IMR-90 (cell line): ENCODE measurements around the gene MRPL12. TPM values are rescaled to one million over a fixed set of nuclear protein-coding genes. Genes with fewer than 3 reads are reported as not detected.
A peak's percentile ranks its signal among the peaks of the same experiment; 100 is the strongest.

Source experiments
- ATAC-seq: fragments of 200-7000 bp; cut with Tn5 transposase; 2 replicates; pipeline ENCODE4 v1.9.1; 2020; ENCODE audit warnings: low read depth, mild to moderate bottlenecking, moderate library complexity
- BruUV-seq: library from RNA; stranded (reverse); fragments of 400-500 nt; replicated peaks from 2 replicates; lab custom pipeline; 2021; lab: Mats Ljungman, UMichigan
- CTCF ChIA-PET: fragments of 300-600 bp; formaldehyde crosslinking; extraction: SDS; loops from one replicate; lab custom pipeline; 2021; ENCODE audit warnings: antibody characterized with exemption; lab: Yijun Ruan, JAX
- POLR2A ChIA-PET: fragments of 300-600 bp; sonication (Branson Sonifier 250); formaldehyde crosslinking; loops from one replicate; lab custom pipeline; 2022; ENCODE audit warnings: antibody characterized with exemption; ENCODE audit not compliant: unreplicated experiment; lab: Charles Lee
- DNase-seq: peaks from one replicate; pipeline ENCODE4 v3.0.0; 2013
- H2AFZ ChIP-seq: replicated peaks from 2 replicates; pipeline ENCODE3; 2013; ENCODE audit warnings: low read length, mild to moderate bottlenecking; ENCODE audit not compliant: poor library complexity
- H2AK5ac ChIP-seq: 2 replicates; pipeline ENCODE4 v1.6.1; 2013; ENCODE audit warnings: low read depth, low read length, inconsistent platforms
- H2AK9ac ChIP-seq: replicated peaks from 2 replicates; pipeline ENCODE3; 2013; ENCODE audit warnings: mild to moderate bottlenecking, low read depth, low read length, moderate library complexity; ENCODE audit not compliant: poor library complexity
- H2BK120ac ChIP-seq: 2 replicates; pipeline ENCODE4 v1.6.1; 2013; ENCODE audit warnings: low read depth, low read length, inconsistent platforms
- H2BK15ac ChIP-seq: 3 replicates; pipeline ENCODE4 v1.6.1; 2013; ENCODE audit warnings: low read depth, low read length, inconsistent platforms
- H2BK20ac ChIP-seq: 2 replicates; pipeline ENCODE4 v1.6.1; 2013; ENCODE audit warnings: low read depth, mild to moderate bottlenecking, inconsistent platforms, low read length, moderate library complexity
- H2BK5ac ChIP-seq: 2 replicates; pipeline ENCODE4 v1.6.1; 2013; ENCODE audit warnings: mild to moderate bottlenecking, low read depth, low read length, inconsistent platforms; ENCODE audit not compliant: poor library complexity, severe bottlenecking
- H3K14ac ChIP-seq: replicated peaks from 2 replicates; pipeline ENCODE4 v1.6.1; 2013; ENCODE audit warnings: low read depth, low read length, inconsistent platforms
- H3K18ac ChIP-seq: 2 replicates; pipeline ENCODE4 v1.6.1; 2013; ENCODE audit warnings: low read depth, low read length, control low read depth
- H3K23ac ChIP-seq: 2 replicates; pipeline ENCODE4 v1.6.1; 2013; ENCODE audit warnings: low read depth, low read length, inconsistent platforms
- H3K27ac ChIP-seq: 2 replicates; pipeline ENCODE4 v1.5.1; 2013; ENCODE audit warnings: mild to moderate bottlenecking, control low read depth, low read length; ENCODE audit not compliant: insufficient read depth
- H3K27me3 ChIP-seq: 2 replicates; pipeline ENCODE4 v1.6.1; 2013; ENCODE audit warnings: low read length; ENCODE audit not compliant: control insufficient read depth, insufficient read depth
- H3K36me3 ChIP-seq: 2 replicates; pipeline ENCODE4 v1.6.1; 2013; ENCODE audit warnings: low read length, mixed read lengths; ENCODE audit not compliant: control insufficient read depth, insufficient read depth
- H3K4ac ChIP-seq: 2 replicates; pipeline ENCODE4 v1.6.1; 2013; ENCODE audit warnings: low read depth, low read length, inconsistent platforms
- H3K4me1 ChIP-seq: 2 replicates; pipeline ENCODE4 v1.6.1; 2013; ENCODE audit warnings: low read length, mixed read lengths; ENCODE audit not compliant: control insufficient read depth, insufficient read depth
- H3K4me2 ChIP-seq: 2 replicates; pipeline ENCODE4 v1.6.1; 2013; ENCODE audit warnings: low read depth, mild to moderate bottlenecking, control low read depth, low read length, moderate library complexity
- H3K4me3 ChIP-seq: 2 replicates; pipeline ENCODE4 v1.5.1; 2013; ENCODE audit warnings: low read depth, mild to moderate bottlenecking, control low read depth, low read length, moderate library complexity; ENCODE audit not compliant: insufficient read depth
- H3K56ac ChIP-seq: 2 replicates; pipeline ENCODE4 v1.6.1; 2013; ENCODE audit warnings: low read length, inconsistent platforms; ENCODE audit not compliant: insufficient read depth; ENCODE audit errors: extremely low read depth
- H3K79me1 ChIP-seq, 2 experiments: 2 replicates each; pipeline ENCODE4 v1.6.1; 2013; ENCODE audit warnings: low read length in 2 of 2, inconsistent platforms in 1 of 2, low read depth in 1 of 2
- H3K9ac ChIP-seq: 2 replicates; pipeline ENCODE4 v1.6.1; 2013; ENCODE audit warnings: low read depth, low read length, control low read depth
- H3K9me1 ChIP-seq: 2 replicates; pipeline ENCODE4 v1.6.1; 2013; ENCODE audit warnings: low read length, inconsistent platforms; ENCODE audit not compliant: insufficient read depth
- H3K9me3 ChIP-seq: 2 replicates; pipeline ENCODE4 v1.6.1; 2013; ENCODE audit warnings: low read length; ENCODE audit not compliant: control insufficient read depth, insufficient read depth
- H4K20me1 ChIP-seq: 2 replicates; pipeline ENCODE4 v1.6.1; 2013; ENCODE audit warnings: low read length, inconsistent platforms; ENCODE audit not compliant: insufficient read depth
- H4K5ac ChIP-seq: 2 replicates; pipeline ENCODE4 v1.6.1; 2013; ENCODE audit warnings: mild to moderate bottlenecking, low read depth, low read length, control low read depth
- H4K8ac ChIP-seq, 2 experiments: 2 replicates each; pipeline ENCODE4 v1.6.1; 2013; ENCODE audit warnings: low read depth in 2 of 2, low read length in 2 of 2, control low read depth in 1 of 2, inconsistent platforms in 1 of 2
- H4K91ac ChIP-seq: 2 replicates; pipeline ENCODE4 v1.6.1; 2013; ENCODE audit warnings: low read depth, low read length, inconsistent platforms; ENCODE audit not compliant: insufficient read depth
- BHLHE40 ChIP-seq: fragments of 150-350 bp; IDR thresholded peaks from 2 replicates; pipeline ENCODE4 v1.6.1; 2016; ENCODE audit warnings: mild to moderate bottlenecking, low read depth, low read length
- CEBPB ChIP-seq: IDR thresholded peaks from 2 replicates; pipeline ENCODE4 v1.6.1; 2012; ENCODE audit warnings: low read depth, low read length, improper control_type of control experiment
- CHD1 ChIP-seq: IDR thresholded peaks from 2 replicates; pipeline ENCODE4 v1.6.1; 2012; ENCODE audit warnings: low read depth, low read length, improper control_type of control experiment
- CTCF ChIP-seq: conservative IDR thresholded peaks from 2 replicates; pipeline ENCODE4 v1.5.1; 2012; ENCODE audit warnings: mild to moderate bottlenecking, low read depth, low read length, improper control_type of control experiment
- ELK1 ChIP-seq: fragments of 150-350 bp; IDR thresholded peaks from 2 replicates; pipeline ENCODE4 v1.6.1; 2016; ENCODE audit warnings: low read depth, mild to moderate bottlenecking, low read length, moderate library complexity, borderline replicate concordance
- FOS ChIP-seq: fragments of 150-350 bp; IDR thresholded peaks from 2 replicates; pipeline ENCODE4 v1.6.1; 2016; ENCODE audit warnings: low read depth, low read length
- MAFK ChIP-seq: IDR thresholded peaks from 2 replicates; pipeline ENCODE4 v1.6.1; 2012; ENCODE audit warnings: low read depth, low read length, improper control_type of control experiment
- MAZ ChIP-seq: IDR thresholded peaks from 2 replicates; pipeline ENCODE4 v1.6.1; 2012; ENCODE audit warnings: low read depth, mild to moderate bottlenecking, low read length, improper control_type of control experiment, moderate library complexity, borderline replicate concordance
- MXI1 ChIP-seq: IDR thresholded peaks from 2 replicates; pipeline ENCODE4 v1.6.1; 2012; ENCODE audit warnings: low read depth, mild to moderate bottlenecking, low read length, moderate library complexity, borderline replicate concordance
- NFE2L2 ChIP-seq: fragments of 150-350 bp; IDR thresholded peaks from 2 replicates; pipeline ENCODE4 v1.6.1; 2016; ENCODE audit warnings: low read depth, mild to moderate bottlenecking, low read length
- POLR2A ChIP-seq: IDR thresholded peaks from 2 replicates; pipeline ENCODE4 v1.6.1; 2012; ENCODE audit warnings: mild to moderate bottlenecking, low read depth, low read length
- RAD21 ChIP-seq: IDR thresholded peaks from 2 replicates; pipeline ENCODE4 v1.6.1; 2012; ENCODE audit warnings: low read length, improper control_type of control experiment
- RCOR1 ChIP-seq: IDR thresholded peaks from 2 replicates; pipeline ENCODE4 v1.6.1; 2012; ENCODE audit warnings: mild to moderate bottlenecking, low read length, improper control_type of control experiment; ENCODE audit not compliant: insufficient replicate concordance
- RFX5 ChIP-seq: IDR thresholded peaks from 2 replicates; pipeline ENCODE4 v1.8.0; 2012; ENCODE audit warnings: low read depth, mild to moderate bottlenecking, low read length, moderate library complexity
- SMC3 ChIP-seq: fragments of 150-350 bp; IDR thresholded peaks from 2 replicates; pipeline ENCODE4 v1.6.1; 2016; ENCODE audit warnings: low read depth, mild to moderate bottlenecking, antibody characterized with exemption, low read length, moderate library complexity
- USF2 ChIP-seq: fragments of 150-350 bp; IDR thresholded peaks from 2 replicates; pipeline ENCODE4 v1.6.1; 2017; ENCODE audit warnings: mild to moderate bottlenecking, antibody characterized with exemption, low read length, low read depth
- WGBS, 2 experiments: methylation state at CpG; one replicate each; pipeline versions ENCODE4 v1.1.5 to v1.1.7; 2013; ENCODE audit warnings: missing lambda C conversion rate in 2 of 2; ENCODE audit not compliant: insufficient read length in 1 of 2; ENCODE audit errors: extremely low coverage in 2 of 2; 5-methylcytosine and 5-hydroxymethylcytosine counted together
- dilution Hi-C: fragments of 300-500 bp; cut with HindIII; formaldehyde crosslinking; loops from one replicate; pipeline ENCODE4 v1.14.3; 2018; ENCODE audit warnings: low sequenced_read_pairs; ENCODE audit not compliant: unreplicated experiment
- in situ Hi-C: fragments of 300-500 bp; cut with MboI; formaldehyde crosslinking; loops from 3 replicates; pipeline ENCODE4 v1.14.3; 2019; ENCODE audit warnings: low sequenced_read_pairs, inconsistent platforms, mixed read lengths
- intact Hi-C: fragments of 100-400 bp; cut with micrococcal nuclease; formaldehyde crosslinking; loops from 2 replicates; pipeline ENCODE4 v1.10.0; 2022
- polyA plus RNA-seq, 3 experiments: library from polyadenylated mRNA; depleted of rRNA; stranded (reverse); fragments of >200 nt; gene quantifications; 2 replicates each; pipeline ENCODE4 v1.2.3, GENCODE V29; 2012; ENCODE audit warnings: low replicate concordance in 1 of 3
- total RNA-seq: library from RNA; depleted of rRNA; stranded (reverse); fragments of >200 nt; gene quantifications from 2 replicates; pipeline ENCODE4 v1.2.3, GENCODE V29; 2012

Gene MRPL12
- total and polyA plus RNA-seq, 2 of the 4 experiments (the other 2 are of a cell fraction), result 17.2 to 111 TPM

- 36% methylated on average over 15 of the region's 28 CpGs; no CpG with 5 or more reads in 1 of the 2 experiments for WGBS, 2 experiments
- BruUV-seq, result no TSS peak
- DNase-seq (no peak), ATAC-seq (no peak)
- Histone ChIP-seq H3K14ac (no peak overlapping the region), H3K9me1 (peaks cover 3% of the 10 kb centered on the region; the same call in 1 of the 2 replicates), H3K9ac (no peak overlapping the region), H2BK15ac (no peak overlapping the region), H4K5ac (no peak overlapping the region), H4K8ac (no peak overlapping the region), H2AFZ (peak overlapping the region; percentile 51), H3K4me2 (no peak overlapping the region), H3K27ac (no peak overlapping the region), H3K4me3 (no peak overlapping the region), H3K4me1 (peaks cover 3% of the 10 kb centered on the region; the same call in 1 of the 2 replicates), H3K23ac (no peak overlapping the region), H3K9me3 (no peaks in the 10 kb centered on the region), H3K18ac (no peak overlapping the region), H3K36me3 (no peaks in the 10 kb centered on the region), H3K27me3 (peaks cover 4% of the 10 kb centered on the region; the same call in 1 of the 2 replicates), H3K4ac (no peak overlapping the region), H3K56ac (no peak overlapping the region), H2BK20ac (no peak overlapping the region), H4K91ac (no peak overlapping the region), H2AK5ac (no peak overlapping the region), H2BK5ac (no peak overlapping the region), H4K20me1 (no peaks in the 10 kb centered on the region), H2AK9ac (no peak overlapping the region), H2BK120ac (no peak overlapping the region), H3K79me1 (no peaks in the 10 kb centered on the region)
- ChIA-PET POLR2A (no interaction called here), CTCF (no interaction called here)
- in situ Hi-C loops (no loop called here), dilution Hi-C loops (no loop called here), intact Hi-C loops (no loop called here)
- TF ChIP-seq FOS (no peak), POLR2A (no peak), NFE2L2 (no peak), USF2 (no peak), MXI1 (no peak), CTCF (no peak), CHD1 (no peak), MAFK (no peak), ELK1 (no peak), RAD21 (no peak), CEBPB (no peak), RFX5 (no peak), BHLHE40 (no peak), SMC3 (no peak), RCOR1 (no peak), MAZ (no peak)
These were observed 37.3 kb downstream of the MRPL12 start for GRCh38 chr17:81740395-81740961.
